ENCODE results near the gene ACAP2. TPM values are rescaled to one million over a fixed set of nuclear protein-coding genes. Genes with fewer than 3 reads are reported as not detected.
"Not testable (repeated sequence)": the region's sequence is repeated elsewhere in the genome, so short reads cannot be mapped to it uniquely, and the experiment has no call there.

ACAP2 gene
- total RNA-seq, 1 experiment from 2014 or later: 57.9 TPM

DNA sequence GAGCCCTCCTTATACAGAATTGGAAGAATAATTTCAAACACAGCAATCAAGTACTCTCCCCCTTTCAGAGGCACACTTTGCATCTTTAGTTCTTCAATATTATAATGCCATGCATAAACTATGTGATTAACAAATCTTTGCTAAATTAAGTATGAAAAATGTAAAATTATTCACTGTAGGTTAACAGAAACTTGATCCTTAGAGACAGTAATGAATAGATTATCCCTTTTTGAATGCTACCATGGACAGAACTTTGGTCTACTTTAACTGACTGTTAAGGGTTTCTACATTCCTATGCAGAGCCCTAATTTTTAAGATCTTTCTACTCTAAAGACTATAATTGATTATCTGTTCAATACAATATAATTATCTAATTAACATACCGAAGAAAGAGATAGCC is 146.2 kb downstream of the ACAP2 start:
- no peak for TF ChIP-seq TCF7L2 (IDR thresholded peaks at IDR 0.05; ENCODE audit: low read depth, low read length)
- TF ChIP-seq, protein P1, sequence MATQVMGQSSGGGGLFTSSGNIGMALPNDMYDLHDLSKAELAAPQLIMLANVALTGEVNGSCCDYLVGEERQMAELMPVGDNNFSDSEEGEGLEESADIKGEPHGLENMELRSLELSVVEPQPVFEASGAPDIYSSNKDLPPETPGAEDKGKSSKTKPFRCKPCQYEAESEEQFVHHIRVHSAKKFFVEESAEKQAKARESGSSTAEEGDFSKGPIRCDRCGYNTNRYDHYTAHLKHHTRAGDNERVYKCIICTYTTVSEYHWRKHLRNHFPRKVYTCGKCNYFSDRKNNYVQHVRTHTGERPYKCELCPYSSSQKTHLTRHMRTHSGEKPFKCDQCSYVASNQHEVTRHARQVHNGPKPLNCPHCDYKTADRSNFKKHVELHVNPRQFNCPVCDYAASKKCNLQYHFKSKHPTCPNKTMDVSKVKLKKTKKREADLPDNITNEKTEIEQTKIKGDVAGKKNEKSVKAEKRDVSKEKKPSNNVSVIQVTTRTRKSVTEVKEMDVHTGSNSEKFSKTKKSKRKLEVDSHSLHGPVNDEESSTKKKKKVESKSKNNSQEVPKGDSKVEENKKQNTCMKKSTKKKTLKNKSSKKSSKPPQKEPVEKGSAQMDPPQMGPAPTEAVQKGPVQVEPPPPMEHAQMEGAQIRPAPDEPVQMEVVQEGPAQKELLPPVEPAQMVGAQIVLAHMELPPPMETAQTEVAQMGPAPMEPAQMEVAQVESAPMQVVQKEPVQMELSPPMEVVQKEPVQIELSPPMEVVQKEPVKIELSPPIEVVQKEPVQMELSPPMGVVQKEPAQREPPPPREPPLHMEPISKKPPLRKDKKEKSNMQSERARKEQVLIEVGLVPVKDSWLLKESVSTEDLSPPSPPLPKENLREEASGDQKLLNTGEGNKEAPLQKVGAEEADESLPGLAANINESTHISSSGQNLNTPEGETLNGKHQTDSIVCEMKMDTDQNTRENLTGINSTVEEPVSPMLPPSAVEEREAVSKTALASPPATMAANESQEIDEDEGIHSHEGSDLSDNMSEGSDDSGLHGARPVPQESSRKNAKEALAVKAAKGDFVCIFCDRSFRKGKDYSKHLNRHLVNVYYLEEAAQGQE (IDR thresholded peaks at IDR 0.05; ENCODE audit: insufficient read depth in 1 of 2, low read depth in 2 of 2, low read length in 1 of 2): 0 out of 4 replicates have a peak, but pooled peaks of 1 of the 2 experiments have one; percentile 27
- POLR2A ChIA-PET: interaction anchor here (0.6 kb wide), 1 partner anchor 164 kb away, joined by 3 read pairs; no protein-coding TSS in a partner anchor
- CTCF ChIA-PET: interaction anchor here (0.6 kb wide), 1 partner anchor 242 kb away, joined by 9 read pairs; no protein-coding TSS in a partner anchor
- Histone ChIP-seq H3K27ac (ENCODE audit: low read length) (no peak overlapping the region), H3K4me1 (ENCODE audit: control insufficient read depth, insufficient read depth, low read length) (no peaks in the 10 kb centered on the region), H3K4me3 (ENCODE audit: low read depth in 2 of 2, low read length in 2 of 2) (no peak overlapping the region), H3K9me3 (ENCODE audit: control insufficient read depth, insufficient read depth, low read depth, low read length) (no peaks in the 10 kb centered on the region), H3K27me3 (ENCODE audit: control insufficient read depth, insufficient read depth, low read length) (no peaks in the 10 kb centered on the region), H3K36me3 (ENCODE audit: control insufficient read depth, insufficient read depth, low read length) (peaks cover 5% of the 10 kb centered on the region; the same call in 1 of the 2 replicates)
- intact Hi-C loops (cut with micrococcal nuclease; ENCODE audit: unreplicated experiment): no loop called here
- no peak for ATAC-seq
- in situ Hi-C loops (cut with HindIII; ENCODE audit: low pct_unique_long_range_greater_than_20kb, low sequenced_read_pairs): no loop called here
- no peak for DNase-seq (ENCODE audit: low read depth, low spot score)
- no TSS peak for BruUV-seq (replicated peaks)

- H3K9me3 ChIP-seq (ENCODE audit: control insufficient read depth, insufficient read depth, low read depth, low read length): no peaks in the 10 kb centered on the region
- H3K4me3 ChIP-seq (ENCODE audit: low read depth in 2 of 2, low read length in 2 of 2): no peak overlapping the region
- ChIA-PET POLR2A (no interaction called here), CTCF (interaction anchor here (0.6 kb wide), 2 partner anchors 560 to 1763 kb away, joined by 3 to 9 read pairs; no protein-coding TSS in a partner anchor)
- no peak for DNase-seq (ENCODE audit: low read depth, low spot score)
- ATAC-seq: no peak
- TF ChIP-seq TCF7L2 (IDR thresholded peaks at IDR 0.05; ENCODE audit: low read depth, low read length) (no peak), POLR2AphosphoS5 (IDR thresholded peaks at IDR 0.05; ENCODE audit: low read depth, low read length) (no peak), SIN3A (IDR thresholded peaks at IDR 0.05; ENCODE audit: borderline replicate concordance, insufficient read depth, low read depth, low read length) (no peak), CTCF (IDR thresholded peaks at IDR 0.05) (no peak)
- TF ChIP-seq, protein P1 (IDR thresholded peaks at IDR 0.05; ENCODE audit: insufficient read depth in 1 of 2, low read depth in 2 of 2, low read length in 1 of 2): no peak
- in situ Hi-C loops (cut with HindIII; ENCODE audit: low pct_unique_long_range_greater_than_20kb, low sequenced_read_pairs) (no loop called here), intact Hi-C loops (cut with micrococcal nuclease; ENCODE audit: unreplicated experiment) (no loop called here)
- H3K4me1 ChIP-seq (ENCODE audit: control insufficient read depth, insufficient read depth, low read length): no peaks in the 10 kb centered on the region; the same call in 1 of the 2 replicates
- peaks cover 2% of the 10 kb centered on the region; the same call in 1 of the 2 replicates for H3K36me3 ChIP-seq (ENCODE audit: control insufficient read depth, insufficient read depth, low read length)
- H3K27ac ChIP-seq (ENCODE audit: low read length): no peak overlapping the region
- BruUV-seq (replicated peaks): no TSS peak
- no peaks in the 10 kb centered on the region for H3K27me3 ChIP-seq (ENCODE audit: control insufficient read depth, insufficient read depth, low read length)
Observed at GRCh38 chr3:195291121-195291520, 151.7 kb downstream of the ACAP2 start.

DNA sequence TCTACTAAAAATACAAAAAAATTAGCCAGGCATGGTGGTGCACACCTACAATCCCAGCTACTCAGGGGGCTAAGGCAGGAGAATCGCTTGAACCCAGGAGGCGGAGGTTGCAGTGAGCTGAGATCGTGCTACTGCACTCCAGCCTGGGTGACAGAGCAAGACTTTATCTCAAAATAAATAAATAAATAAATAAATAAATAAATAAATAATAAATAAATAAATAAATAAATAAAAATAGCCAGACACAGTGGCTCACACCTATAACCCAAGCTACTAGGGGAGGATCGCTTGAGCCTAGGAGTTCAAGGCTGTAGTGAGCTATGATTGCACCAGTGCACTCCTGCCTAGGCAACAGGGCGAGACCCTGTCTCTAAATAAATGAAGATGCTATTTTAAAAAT is 152.2 kb downstream of the ACAP2 start:
- H3K27me3 ChIP-seq (ENCODE audit: control insufficient read depth, insufficient read depth, low read length); POLR2A ChIA-PET; BruUV-seq (replicated peaks); H3K9me3 ChIP-seq (ENCODE audit: control insufficient read depth, insufficient read depth, low read depth, low read length); ATAC-seq; intact Hi-C loops (cut with micrococcal nuclease; ENCODE audit: unreplicated experiment); in situ Hi-C loops (cut with HindIII; ENCODE audit: low pct_unique_long_range_greater_than_20kb, low sequenced_read_pairs); H3K27ac ChIP-seq (ENCODE audit: low read length); H3K4me1 ChIP-seq (ENCODE audit: control insufficient read depth, insufficient read depth, low read length); H3K36me3 ChIP-seq (ENCODE audit: control insufficient read depth, insufficient read depth, low read length); DNase-seq (ENCODE audit: low read depth, low spot score); H3K4me3 ChIP-seq (ENCODE audit: low read depth in 2 of 2, low read length in 2 of 2): not testable (repeated sequence)
- CTCF ChIA-PET: interaction anchor here (0.6 kb wide), 1 partner anchor 1763 kb away, joined by 9 read pairs; no protein-coding TSS in a partner anchor
